Measurements from ENCODE around the gene C1QC. TPM values are rescaled to one million over a fixed set of nuclear protein-coding genes. Genes with fewer than 3 reads are reported as not detected.

The C1QC gene
- total and polyA plus RNA-seq, 7 donors = 47.9 to 579 (median 198) TPM

DNA sequence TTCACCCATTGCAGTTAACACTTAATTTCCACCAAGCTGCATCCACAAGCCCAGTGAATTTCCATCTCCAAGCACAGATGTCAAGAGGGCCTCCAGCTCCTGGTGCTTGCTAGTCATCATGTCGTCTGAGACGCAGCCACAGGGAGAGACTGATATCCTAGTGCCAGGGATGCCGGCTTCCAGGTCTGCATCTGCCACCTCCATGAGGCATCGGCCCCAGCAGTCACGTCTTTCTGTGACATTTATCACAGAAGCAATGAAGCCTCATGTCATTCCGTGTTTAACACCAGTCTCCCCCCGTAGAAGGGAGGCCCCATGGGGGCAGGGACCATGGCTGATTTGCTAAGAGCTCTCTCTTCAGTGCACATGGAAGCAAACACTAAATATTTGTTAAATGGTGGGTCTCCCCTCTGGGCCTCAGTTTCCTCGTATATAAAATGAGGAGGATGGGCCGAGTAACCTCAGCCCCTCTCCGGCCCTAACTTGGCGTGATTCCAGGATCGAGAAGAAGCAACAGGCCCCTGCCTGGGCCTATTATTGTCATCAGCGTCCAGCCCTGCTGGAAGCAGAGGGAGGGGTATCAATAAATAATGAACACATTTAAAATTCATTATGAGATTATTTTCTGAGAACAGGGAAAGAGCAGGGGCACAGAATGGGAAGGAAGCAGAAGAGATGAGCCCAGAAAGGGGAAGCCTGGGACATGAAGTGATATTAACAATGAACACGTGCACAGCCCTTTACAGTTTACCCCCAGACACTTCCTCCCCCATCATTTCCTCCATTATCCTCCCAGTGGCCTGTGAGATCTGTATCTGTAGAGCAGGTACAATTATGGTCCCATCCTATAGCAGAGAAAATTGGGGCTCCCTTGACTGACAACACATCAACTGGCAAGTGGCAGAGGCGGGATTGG, 8.8 kb downstream of the C1QC start:
- intact Hi-C loops (cut with DNase I) = no loop called here
- no peaks in the 10 kb centered on the region for H3K9me3 ChIP-seq
- DNase-seq = no peak
- TF ChIP-seq POLR2AphosphoS5 (IDR thresholded peaks at IDR 0.05) = no peak
- no peak for TF ChIP-seq POLR2A (IDR thresholded peaks at IDR 0.05)
- TF ChIP-seq, protein P1, sequence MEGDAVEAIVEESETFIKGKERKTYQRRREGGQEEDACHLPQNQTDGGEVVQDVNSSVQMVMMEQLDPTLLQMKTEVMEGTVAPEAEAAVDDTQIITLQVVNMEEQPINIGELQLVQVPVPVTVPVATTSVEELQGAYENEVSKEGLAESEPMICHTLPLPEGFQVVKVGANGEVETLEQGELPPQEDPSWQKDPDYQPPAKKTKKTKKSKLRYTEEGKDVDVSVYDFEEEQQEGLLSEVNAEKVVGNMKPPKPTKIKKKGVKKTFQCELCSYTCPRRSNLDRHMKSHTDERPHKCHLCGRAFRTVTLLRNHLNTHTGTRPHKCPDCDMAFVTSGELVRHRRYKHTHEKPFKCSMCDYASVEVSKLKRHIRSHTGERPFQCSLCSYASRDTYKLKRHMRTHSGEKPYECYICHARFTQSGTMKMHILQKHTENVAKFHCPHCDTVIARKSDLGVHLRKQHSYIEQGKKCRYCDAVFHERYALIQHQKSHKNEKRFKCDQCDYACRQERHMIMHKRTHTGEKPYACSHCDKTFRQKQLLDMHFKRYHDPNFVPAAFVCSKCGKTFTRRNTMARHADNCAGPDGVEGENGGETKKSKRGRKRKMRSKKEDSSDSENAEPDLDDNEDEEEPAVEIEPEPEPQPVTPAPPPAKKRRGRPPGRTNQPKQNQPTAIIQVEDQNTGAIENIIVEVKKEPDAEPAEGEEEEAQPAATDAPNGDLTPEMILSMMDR (IDR thresholded peaks at IDR 0.05) = no peak
- no peak for TF ChIP-seq EP300 (IDR thresholded peaks at IDR 0.05)
- no peaks in the 10 kb centered on the region for H3K4me1 ChIP-seq
- no peak overlapping the region for H3K4me3 ChIP-seq
- H3K27me3 ChIP-seq = peaks cover 0 to 22% (median 0%) of the 10 kb centered on the region in 3 donors
- no peaks in the 10 kb centered on the region for H3K36me3 ChIP-seq
- peak overlapping the region in 2 of 4 donors; percentile 21 to 23 for H3K27ac ChIP-seq
- 76 to 81% methylated on average over 15 of the region's 15 CpGs for WGBS, 2 donors

DNA sequence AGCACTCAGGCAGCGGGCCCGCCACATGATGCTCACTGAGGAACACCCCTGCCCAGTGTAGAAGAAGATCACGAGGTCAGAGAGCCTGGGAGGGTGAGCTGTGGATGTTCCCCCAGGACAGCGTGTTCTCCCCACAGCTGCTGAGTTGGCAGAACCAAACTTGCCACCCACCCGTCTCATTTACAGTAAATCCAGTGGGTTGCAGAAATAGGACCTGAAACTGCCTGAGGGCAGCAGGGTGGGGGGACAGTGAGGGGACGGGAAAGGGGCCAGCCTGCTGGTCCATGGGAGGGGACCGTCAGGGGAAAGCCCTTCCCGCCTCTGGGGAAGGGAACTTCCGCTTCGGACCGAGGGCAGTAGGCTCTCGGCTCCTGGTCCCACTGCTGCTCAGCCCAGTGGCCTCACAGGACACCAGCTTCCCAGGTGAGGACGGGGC, 9.5 kb downstream of the C1QC start, which contains the start of gene C1QB:
Gene C1QB (plus strand): TSS at position 356 of the 436 bp plus-strand sequence. CDS start 6,227 bp downstream, outside the sequence.
- TF ChIP-seq, protein P1 (IDR thresholded peaks at IDR 0.05) = no peak
- no peak for TF ChIP-seq POLR2A (IDR thresholded peaks at IDR 0.05)
- TF ChIP-seq POLR2AphosphoS5 (IDR thresholded peaks at IDR 0.05) = peak in 1 of 4 donors; percentile 32
- TF ChIP-seq EP300 (IDR thresholded peaks at IDR 0.05) = peak in 1 of 4 donors; percentile 34
- 80 to 82% methylated on average over 13 of the region's 13 CpGs for WGBS, 2 donors
- intact Hi-C loops (cut with DNase I) = no loop called here
- Histone ChIP-seq H3K36me3 (no peaks in the 10 kb centered on the region), H3K9me3 (no peaks in the 10 kb centered on the region), H3K4me1 (no peaks in the 10 kb centered on the region), H3K27ac (peak within 1 kb of the TSS in 3 of 4 donors; percentile 8 to 23 (median 21)), H3K27me3 (peaks cover 0 to 25% (median 0%) of the 10 kb centered on the region in 3 donors), H3K4me3 (peak within 1 kb of the TSS in 3 of 4 donors; percentile 8 to 39 (median 35))
- peak; percentile 80 for DNase-seq

DNA sequence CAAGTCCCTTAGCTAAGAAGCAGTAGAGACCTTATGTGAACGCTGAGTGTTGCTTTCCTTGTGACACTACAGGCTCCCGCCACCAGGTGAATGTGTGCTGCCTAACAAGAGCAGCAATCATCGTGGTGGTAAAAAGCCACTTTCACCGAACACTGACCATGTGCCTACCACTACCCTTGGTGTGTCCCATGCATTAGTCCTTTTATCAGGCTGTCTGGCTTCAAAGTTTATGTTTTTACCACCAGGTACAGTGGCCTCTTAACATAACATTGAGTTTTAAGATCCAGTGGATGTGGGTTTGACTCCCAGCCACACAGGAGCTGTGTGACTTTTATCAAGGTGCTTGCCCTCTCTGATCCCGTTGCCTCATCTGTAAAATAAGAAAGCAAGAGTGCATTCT, 11.3 kb downstream of the C1QC start:
- 42 to 63% methylated on average over 5 of the region's 5 CpGs for WGBS, 2 donors
- no peak for TF ChIP-seq POLR2AphosphoS5 (IDR thresholded peaks at IDR 0.05)
- TF ChIP-seq, protein P1 (IDR thresholded peaks at IDR 0.05) = no peak
- TF ChIP-seq POLR2A (IDR thresholded peaks at IDR 0.05) = no peak
- TF ChIP-seq EP300 (IDR thresholded peaks at IDR 0.05) = no peak
- intact Hi-C loops (cut with DNase I) = no loop called here

DNA sequence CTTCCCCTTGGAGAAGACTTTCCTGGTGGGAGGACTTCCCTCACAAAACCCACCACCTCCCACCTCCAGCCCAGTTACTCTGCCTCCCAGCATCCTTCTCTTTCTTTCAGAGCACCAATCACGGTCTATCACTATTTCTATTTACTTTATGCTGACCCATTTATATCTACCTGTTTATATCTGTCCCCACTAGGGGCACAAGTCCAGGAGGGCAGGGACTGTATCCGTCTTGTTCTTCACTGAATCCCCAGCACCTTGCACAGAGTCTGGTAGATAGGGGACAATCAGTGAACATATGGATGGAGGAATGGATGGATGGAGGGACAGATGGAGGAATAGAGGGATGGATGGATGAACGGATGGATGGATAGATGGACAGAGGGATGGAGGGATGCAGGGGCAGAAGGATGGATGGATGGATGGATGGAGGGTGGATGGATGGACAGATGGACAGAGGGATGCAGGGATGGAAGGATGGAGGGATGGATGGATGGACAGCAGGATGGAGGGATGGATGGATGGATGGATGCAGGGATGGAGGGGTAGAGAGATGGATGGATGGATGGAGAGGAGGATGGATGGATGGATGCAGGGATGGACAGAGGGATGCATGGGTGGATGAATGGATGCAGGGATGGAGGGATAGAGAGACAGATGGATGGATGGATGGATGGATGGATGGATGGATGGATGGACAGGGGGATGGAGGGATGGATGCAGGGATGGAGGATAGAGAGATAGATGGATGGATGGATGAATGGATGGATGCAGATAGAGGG, 15.1 kb downstream of the C1QC start:
- no peaks in the 10 kb centered on the region for H3K9me3 ChIP-seq
- 36 to 64% methylated on average over 3 of the region's 3 CpGs for WGBS, 2 donors
- H3K36me3 ChIP-seq = no peaks in the 10 kb centered on the region
- TF ChIP-seq POLR2A (IDR thresholded peaks at IDR 0.05) (no peak), POLR2AphosphoS5 (IDR thresholded peaks at IDR 0.05) (no peak), EP300 (IDR thresholded peaks at IDR 0.05) (no peak)
- TF ChIP-seq, protein P1 (IDR thresholded peaks at IDR 0.05) = no peak
- intact Hi-C loops (cut with DNase I) = no loop called here
- H3K27me3 ChIP-seq = peaks cover 0 to 26% (median 0%) of the 10 kb centered on the region in 3 donors
- DNase-seq = no peak
- peak overlapping the region in 1 of 4 donors; percentile 39 for H3K4me3 ChIP-seq
- H3K27ac ChIP-seq = no peak overlapping the region
- no peaks in the 10 kb centered on the region for H3K4me1 ChIP-seq

More for the DNA sequence above, 11.3 kb downstream of the C1QC start:
- Histone ChIP-seq H3K9me3 (no peaks in the 10 kb centered on the region), H3K4me3 (peak overlapping the region in 3 of 4 donors; percentile 8 to 39 (median 35)), H3K27me3 (peaks cover 0 to 25% (median 0%) of the 10 kb centered on the region in 3 donors), H3K36me3 (no peaks in the 10 kb centered on the region), H3K4me1 (no peaks in the 10 kb centered on the region), H3K27ac (no peak overlapping the region)
- no peak for DNase-seq

All from sigmoid colon (tissue), 7 donors.